Panc1 (cell line): ENCODE measurements around the gene CCDC177.

ENCODE experiments used
- CTCF ChIP-seq: fragments of 450-650 bp; IDR thresholded peaks from 2 replicates; pipeline ENCODE4 v1.5.1; 2017; ENCODE audit warnings: mild to moderate bottlenecking
- POLR2AphosphoS5 ChIP-seq: IDR thresholded peaks from 2 replicates; pipeline ENCODE4 v1.6.1; 2012; ENCODE audit warnings: mild to moderate bottlenecking, low read depth, low read length, moderate library complexity
- REST ChIP-seq, 2 experiments: IDR thresholded peaks; 2 replicates each; pipeline ENCODE4 v1.6.1; 2011 to 2012; ENCODE audit warnings: low read depth in 2 of 2, control low read depth in 1 of 2, low read length in 1 of 2, mild to moderate bottlenecking in 1 of 2, moderate library complexity in 1 of 2; ENCODE audit not compliant: insufficient read depth in 1 of 2
- SIN3A ChIP-seq: IDR thresholded peaks from 2 replicates; pipeline ENCODE4 v1.6.1; 2012; ENCODE audit warnings: low read depth, mild to moderate bottlenecking, low read length, moderate library complexity, borderline replicate concordance; ENCODE audit not compliant: insufficient read depth

GRCh38 chr14:69560826-69561225, 13.8 kb downstream of the CCDC177 start:
- no peak for TF ChIP-seq SIN3A
- no peak for TF ChIP-seq CTCF
- no peak for TF ChIP-seq POLR2AphosphoS5
- no peak for TF ChIP-seq REST (IDR thresholded peaks at IDR 0.05; ENCODE audit: insufficient read depth in 1 of 2, low read depth in 2 of 2, low read length in 1 of 2)
